ENCODE measurements around the gene NCOA3.

NCOA3 gene

GRCh38 chr20:47688385-47689381 is 187.0 kb downstream of the NCOA3 start:
- DNase-seq (ENCODE audit: low spot score), result no peak
- in situ Hi-C loops (cut with MboI; ENCODE audit: low pct_unique_long_range_greater_than_20kb, low sequenced_read_pairs, unreplicated experiment), result no loop called here

GRCh38 chr20:47689731-47690130 is 188.0 kb downstream of the NCOA3 start:
- TF ChIP-seq CTCF (IDR thresholded peaks at IDR 0.05; ENCODE audit: extremely low read depth, insufficient read depth, missing control alignments), result no peak
- DNase-seq (ENCODE audit: low spot score), result no peak
- in situ Hi-C loops (cut with MboI; ENCODE audit: low pct_unique_long_range_greater_than_20kb, low sequenced_read_pairs, unreplicated experiment), result no loop called here

More at GRCh38 chr20:47688385-47689381, 187.0 kb downstream of the NCOA3 start:
- no peak for TF ChIP-seq CTCF (IDR thresholded peaks at IDR 0.05; ENCODE audit: extremely low read depth, insufficient read depth, missing control alignments)

- in situ Hi-C loops (cut with MboI; ENCODE audit: low pct_unique_long_range_greater_than_20kb, low sequenced_read_pairs, unreplicated experiment), result no loop called here
These were observed 189.9 kb downstream of the NCOA3 start for GRCh38 chr20:47691625-47692024.

GRCh38 chr20:47694021-47694818 is 192.5 kb downstream of the NCOA3 start:
- in situ Hi-C loops (cut with MboI; ENCODE audit: low pct_unique_long_range_greater_than_20kb, low sequenced_read_pairs, unreplicated experiment), result no loop called here
- TF ChIP-seq CTCF (IDR thresholded peaks at IDR 0.05; ENCODE audit: extremely low read depth, insufficient read depth, missing control alignments), result no peak
- DNase-seq (ENCODE audit: low spot score), result no peak

More at GRCh38 chr20:47691625-47692024, 189.9 kb downstream of the NCOA3 start:
- no peak for TF ChIP-seq CTCF (IDR thresholded peaks at IDR 0.05; ENCODE audit: extremely low read depth, insufficient read depth, missing control alignments)
- no peak for DNase-seq (ENCODE audit: low spot score)

- no peak for TF ChIP-seq CTCF (IDR thresholded peaks at IDR 0.05; ENCODE audit: extremely low read depth, insufficient read depth, missing control alignments)
- DNase-seq (ENCODE audit: low spot score), result no peak
- in situ Hi-C loops (cut with MboI; ENCODE audit: low pct_unique_long_range_greater_than_20kb, low sequenced_read_pairs, unreplicated experiment), result no loop called here
These were observed 195.2 kb downstream of the NCOA3 start for GRCh38 chr20:47696856-47697255.

GRCh38 chr20:47698142-47698541 is 196.5 kb downstream of the NCOA3 start:
- no peak for DNase-seq (ENCODE audit: low spot score)
- in situ Hi-C loops (cut with MboI; ENCODE audit: low pct_unique_long_range_greater_than_20kb, low sequenced_read_pairs, unreplicated experiment), result no loop called here
- TF ChIP-seq CTCF (IDR thresholded peaks at IDR 0.05; ENCODE audit: extremely low read depth, insufficient read depth, missing control alignments), result no peak

Measured in GM13977 (cell line).